NCI-H1048 (cell line): ENCODE results near the gene PPP2R5C.

Experiments
- DNase-seq: peaks from one replicate; lab custom pipeline; 2025; lab: John Stamatoyannopoulos, UW

PPP2R5C gene

GRCh38 chr14:101865288-101865687, 103.8 kb downstream of the PPP2R5C start:
- DNase-seq, result no peak

DNA sequence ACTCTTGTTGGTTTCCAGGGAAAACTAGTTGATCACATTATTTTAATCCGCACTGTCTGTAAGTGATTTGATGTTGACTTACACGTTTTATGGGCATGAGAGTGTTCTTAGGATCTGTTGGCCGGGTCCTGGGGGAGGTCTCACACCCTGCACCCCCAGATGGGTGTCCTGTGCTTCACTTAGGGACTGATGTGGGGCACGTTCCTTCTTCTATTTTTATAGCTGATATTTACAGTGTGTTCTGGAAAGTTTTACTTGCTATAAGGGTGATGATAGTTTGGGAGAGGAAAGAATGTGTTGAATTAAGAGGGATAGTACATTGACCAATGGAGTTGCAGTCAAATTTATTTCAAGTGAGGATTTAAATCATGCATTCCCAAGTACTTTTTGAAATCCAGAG, 106.3 kb downstream of the PPP2R5C start:
- no peak for DNase-seq

DNA sequence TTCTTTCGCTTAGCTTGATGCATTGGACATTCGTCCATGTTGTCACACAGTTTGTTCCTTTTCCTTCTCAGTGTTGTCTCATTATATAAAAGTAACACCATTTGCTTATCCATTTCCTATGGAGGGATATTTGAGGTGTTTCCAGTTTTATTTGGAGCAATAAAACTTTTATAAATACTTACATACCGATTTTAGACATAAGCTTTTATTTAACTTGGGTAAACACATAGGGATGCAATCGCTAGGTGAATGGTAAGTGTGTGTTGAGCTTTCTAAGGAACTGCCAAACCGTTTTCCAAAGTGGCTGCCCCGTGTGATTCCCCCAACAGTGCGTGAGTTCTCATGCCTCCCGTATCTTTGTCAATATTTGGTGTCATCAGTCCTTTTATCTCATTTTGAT, 107.7 kb downstream of the PPP2R5C start:
- no peak for DNase-seq

DNA sequence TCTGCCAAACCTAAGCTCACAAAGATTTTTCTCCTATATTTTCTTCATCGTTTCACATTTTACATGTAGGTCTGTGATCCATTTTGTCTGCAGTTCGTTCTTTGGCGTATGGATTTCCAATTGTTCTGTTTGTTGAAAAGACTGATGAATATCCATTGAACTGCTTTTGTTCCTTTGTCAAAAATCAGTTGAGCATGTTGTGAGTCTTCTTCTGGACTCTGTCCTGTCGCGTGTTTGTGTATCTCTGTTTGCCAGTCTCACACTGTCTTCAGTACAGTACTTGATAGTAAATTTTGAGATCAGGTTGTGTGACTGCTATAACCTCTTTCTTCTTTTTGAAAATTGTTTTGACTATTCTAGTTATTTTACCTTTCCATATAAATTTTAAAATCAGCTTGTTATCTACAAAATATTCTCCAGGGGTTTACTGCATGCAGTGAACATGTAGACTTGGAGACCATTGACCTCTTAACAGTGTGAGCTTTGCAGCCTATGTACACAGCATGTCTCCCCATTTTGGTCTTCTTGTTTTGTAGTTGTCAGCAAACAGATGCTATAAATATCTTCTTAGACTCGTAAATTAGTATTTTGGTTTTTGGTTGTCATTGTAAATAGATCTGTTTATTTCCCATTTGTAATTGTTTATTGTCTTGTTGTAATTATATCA, 108.9 kb downstream of the PPP2R5C start:
- no peak for DNase-seq

- DNase-seq, result no peak
These were observed 110.8 kb downstream of the PPP2R5C start for GRCh38 chr14:101872346-101872745.

DNA sequence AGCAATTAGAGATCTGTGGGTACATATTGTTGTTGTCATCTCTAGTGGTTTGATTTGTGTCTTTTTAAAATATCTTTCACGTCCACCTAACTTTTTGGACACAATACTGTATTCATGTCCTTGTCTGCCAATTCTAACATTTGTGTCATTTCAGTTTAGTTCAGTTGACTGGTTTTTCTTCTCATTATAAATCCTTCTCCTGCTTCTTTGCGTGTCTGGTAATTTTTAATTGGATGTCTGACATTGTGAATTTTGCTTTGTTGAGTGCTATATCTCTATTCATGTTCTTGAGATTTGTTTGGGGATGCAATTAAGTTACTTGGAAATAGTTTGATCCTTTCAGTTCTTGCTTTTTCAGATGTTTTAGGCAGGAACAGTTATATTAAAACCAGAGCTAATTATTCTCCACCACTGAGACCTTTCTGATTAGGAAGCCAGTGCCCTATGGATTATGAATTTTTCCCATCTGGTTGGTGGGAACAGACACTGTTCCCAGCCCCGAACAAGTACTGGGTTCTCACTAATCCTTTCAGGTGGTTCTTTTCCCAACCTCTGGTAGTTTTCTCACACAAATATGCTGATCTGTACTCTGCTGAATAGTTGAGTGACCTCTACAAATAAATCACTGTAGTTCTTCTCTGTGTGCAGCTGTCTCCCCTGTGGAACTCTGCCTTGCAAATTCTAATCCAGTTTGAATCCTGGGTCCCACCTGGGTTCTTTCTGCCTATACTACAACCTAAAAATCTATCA, 111.7 kb downstream of the PPP2R5C start:
- no peak for DNase-seq

- DNase-seq, result no peak
These were observed 112.5 kb downstream of the PPP2R5C start for GRCh38 chr14:101873991-101874390.

- no peak for DNase-seq
These were observed 113.7 kb downstream of the PPP2R5C start for GRCh38 chr14:101875041-101875726.

- no peak for DNase-seq
These were observed 114.4 kb downstream of the PPP2R5C start for GRCh38 chr14:101875727-101876554.

GRCh38 chr14:101876555-101876938, 115.0 kb downstream of the PPP2R5C start:
- DNase-seq, result no peak

DNA sequence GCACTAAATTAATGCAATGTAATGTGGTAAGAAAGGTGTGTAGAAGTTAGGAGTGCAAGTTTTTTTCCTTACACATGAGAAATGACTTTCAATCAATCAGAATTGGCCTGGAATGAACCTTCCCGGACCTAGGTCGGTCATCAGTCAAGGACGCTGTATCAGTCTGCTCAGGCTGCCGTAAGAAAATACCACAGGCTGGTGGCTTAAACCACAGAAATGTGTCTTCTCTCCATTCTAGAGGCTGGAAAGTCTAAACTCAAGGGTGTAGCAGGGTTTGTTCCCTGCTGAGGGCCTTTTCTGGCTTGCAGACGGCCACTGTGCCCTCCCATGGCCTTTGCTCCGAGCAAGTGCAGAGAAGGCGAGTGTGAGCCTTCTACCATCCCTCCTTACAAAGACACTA, 116.3 kb downstream of the PPP2R5C start:
- no peak for DNase-seq

GRCh38 chr14:101878211-101878821, 116.8 kb downstream of the PPP2R5C start:
- DNase-seq, result no peak

DNA sequence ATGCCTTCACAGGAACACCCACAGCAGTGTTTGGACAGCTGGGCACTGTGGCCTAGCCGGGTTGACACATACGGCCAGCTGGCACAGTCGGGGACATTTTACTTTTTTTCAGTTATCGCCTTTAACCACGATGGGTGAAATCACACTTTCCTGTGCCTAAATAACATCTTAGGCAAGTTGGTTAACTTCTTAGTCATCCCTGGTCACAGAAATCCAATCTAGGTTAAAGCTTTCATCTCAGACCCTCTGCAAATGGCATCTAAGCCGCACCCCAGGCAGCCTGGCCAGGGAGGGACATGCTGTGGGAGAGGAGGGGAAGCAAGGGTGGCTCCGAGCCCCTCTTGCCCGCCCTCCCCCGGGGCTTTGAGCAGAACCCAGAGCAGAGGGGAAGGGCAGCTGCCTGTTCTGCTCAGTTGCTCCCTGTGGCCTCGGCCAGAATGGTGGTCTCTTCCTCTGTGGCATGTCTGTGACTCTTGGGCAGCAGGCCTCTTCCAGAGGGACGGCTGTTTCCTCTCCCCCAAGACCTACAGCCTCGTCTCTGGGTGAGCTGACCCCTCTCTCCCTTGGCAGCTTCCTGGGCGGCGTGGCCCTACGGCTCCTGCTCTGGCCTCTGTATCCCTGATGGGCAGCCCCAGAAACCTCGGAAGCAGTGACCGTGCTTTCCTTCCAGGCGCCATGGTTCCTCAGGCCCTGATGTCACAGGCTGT, 117.5 kb downstream of the PPP2R5C start:
- DNase-seq, result no peak

- DNase-seq, result no peak
These were observed 118.2 kb downstream of the PPP2R5C start for GRCh38 chr14:101879529-101880336.

DNA sequence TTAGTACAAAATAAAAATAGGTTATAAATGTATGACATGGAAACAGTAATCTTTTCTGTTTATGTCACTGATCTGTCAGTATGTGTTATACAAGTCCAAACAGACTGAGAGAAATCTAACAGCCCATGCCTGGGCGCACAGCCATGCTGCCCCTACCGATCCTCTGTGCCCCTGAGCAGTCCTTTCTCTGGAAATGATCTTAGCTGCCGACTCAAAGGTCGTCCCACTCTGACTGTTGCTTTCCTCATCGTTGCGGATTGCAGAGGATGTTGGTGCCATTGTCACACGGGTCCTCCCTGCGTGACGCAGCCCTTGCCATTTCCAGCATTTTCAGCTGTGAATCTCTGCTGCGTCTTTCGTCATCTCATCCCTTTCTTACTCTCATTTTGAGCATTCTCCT, 119.9 kb downstream of the PPP2R5C start:
- no peak for DNase-seq

DNA sequence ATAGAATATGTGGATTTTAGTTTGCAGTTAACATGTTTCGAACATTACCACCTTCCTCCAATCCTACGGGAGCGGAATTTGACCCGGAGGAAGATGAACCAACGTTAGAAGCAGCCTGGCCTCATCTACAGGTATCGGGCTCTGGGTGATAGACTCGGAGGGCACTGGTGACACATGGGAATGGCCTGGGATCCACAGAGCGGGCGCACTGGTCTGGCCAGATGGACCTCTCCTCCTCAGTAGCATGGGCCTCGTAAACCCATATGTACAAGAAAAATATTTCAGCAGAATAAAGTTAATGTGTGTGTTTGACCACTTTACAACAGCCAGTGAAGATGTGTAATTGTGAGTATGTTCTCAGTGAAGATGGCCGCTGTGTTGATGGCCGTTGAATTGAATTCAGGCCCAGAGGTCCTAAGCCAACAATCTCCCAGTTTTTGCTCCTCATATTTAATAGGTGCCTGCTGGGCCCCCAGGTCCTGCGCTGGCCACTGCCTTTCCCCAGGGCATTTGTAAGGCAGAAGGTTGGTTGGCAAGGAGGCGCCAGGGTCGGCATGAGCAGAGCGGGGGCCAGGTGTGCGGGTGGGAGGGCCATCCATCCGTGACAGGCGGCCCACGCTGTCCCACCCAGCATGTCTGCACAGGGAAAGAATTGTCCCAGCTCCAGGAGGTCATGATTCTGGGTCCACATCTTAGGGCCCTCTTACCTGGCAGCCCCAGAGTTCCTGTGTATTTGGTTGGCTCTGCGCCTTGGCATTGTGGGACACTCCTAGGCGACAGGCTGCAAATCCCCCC, 120.8 kb downstream of the PPP2R5C start:
- no peak for DNase-seq

DNA sequence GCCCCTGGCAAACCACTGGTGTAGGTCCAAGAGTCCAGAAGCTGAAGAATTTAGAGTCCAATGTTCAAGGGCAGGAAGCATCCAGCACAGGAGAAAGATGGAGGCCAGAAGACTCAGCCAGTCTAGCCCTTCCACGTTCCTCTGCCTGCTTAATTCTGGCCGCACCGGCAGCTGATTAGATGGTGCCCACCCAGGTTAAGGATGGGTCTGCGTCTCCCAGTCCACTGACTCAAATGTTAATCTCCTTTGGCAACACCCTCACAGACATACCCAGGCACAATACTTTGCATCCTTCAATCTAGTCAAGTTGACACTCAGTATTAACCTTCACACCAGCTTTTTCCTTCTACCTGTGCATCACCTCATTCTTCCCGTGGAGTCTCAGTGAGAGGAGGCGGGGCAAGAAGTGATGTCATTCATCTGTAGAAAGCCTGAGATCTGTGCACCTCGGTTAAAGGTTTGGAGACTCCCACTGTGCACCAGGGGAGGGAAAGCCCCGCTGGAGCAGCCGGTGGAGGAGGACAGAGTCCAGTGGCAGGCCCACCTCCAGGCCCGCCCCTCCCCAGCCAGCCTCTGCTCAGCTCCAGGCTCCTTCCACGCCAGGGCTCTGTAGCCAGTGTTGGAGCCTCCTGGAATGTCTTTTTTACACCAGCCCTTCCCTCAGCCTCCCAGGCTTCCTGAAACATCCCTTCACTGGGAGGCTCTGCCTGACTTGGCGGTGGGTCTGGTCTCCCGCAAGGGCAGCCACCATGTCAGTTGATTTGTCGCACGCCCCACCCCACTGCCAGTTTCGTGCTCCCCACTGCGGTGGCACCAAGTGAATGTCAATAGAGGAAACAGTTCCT, 122.8 kb downstream of the PPP2R5C start:
- no peak for DNase-seq

GRCh38 chr14:101884934-101885576, 123.5 kb downstream of the PPP2R5C start:
- no peak for DNase-seq
